ENCODE data around the gene DMD. TPM values are rescaled to one million over a fixed set of nuclear protein-coding genes. Genes with fewer than 3 reads are reported as not detected.

Gene DMD
- total and polyA plus RNA-seq, 2 of the 8 experiments (the other 6 are each of a cell fraction or from before 2014, with no cell fraction given): 4.8 to 7.4 TPM

- TF ChIP-seq CHD7 (IDR thresholded peaks at IDR 0.05; ENCODE audit: insufficient replicate concordance, low read length) (no peak), BACH1 (IDR thresholded peaks at IDR 0.05; ENCODE audit: low read length) (no peak), CHD2 (IDR thresholded peaks at IDR 0.05; ENCODE audit: low read length) (no peak), RFX5 (IDR thresholded peaks at IDR 0.05; ENCODE audit: borderline replicate concordance, low read depth, low read length) (no peak), ZNF274 (IDR thresholded peaks at IDR 0.05; ENCODE audit: borderline replicate concordance, extremely low read depth, low read length) (no peak), FOSL1 (IDR thresholded peaks at IDR 0.05; ENCODE audit: insufficient read depth, low read depth, low read length) (no peak), EZH2 (IDR thresholded peaks at IDR 0.05; ENCODE audit: low read depth, low read length, severe bottlenecking) (no peak), CEBPB (IDR thresholded peaks at IDR 0.05; ENCODE audit: low read depth, low read length) (no peak), TBP (IDR thresholded peaks at IDR 0.05; ENCODE audit: low read depth, low read length) (no peak), RAD21 (IDR thresholded peaks at IDR 0.05 in 1 of 2, conservative IDR thresholded peaks at IDR 0.05 in 1 of 2; ENCODE audit: low read depth in 2 of 2, low read length in 2 of 2) (no peak)
- TF ChIP-seq, protein P1, sequence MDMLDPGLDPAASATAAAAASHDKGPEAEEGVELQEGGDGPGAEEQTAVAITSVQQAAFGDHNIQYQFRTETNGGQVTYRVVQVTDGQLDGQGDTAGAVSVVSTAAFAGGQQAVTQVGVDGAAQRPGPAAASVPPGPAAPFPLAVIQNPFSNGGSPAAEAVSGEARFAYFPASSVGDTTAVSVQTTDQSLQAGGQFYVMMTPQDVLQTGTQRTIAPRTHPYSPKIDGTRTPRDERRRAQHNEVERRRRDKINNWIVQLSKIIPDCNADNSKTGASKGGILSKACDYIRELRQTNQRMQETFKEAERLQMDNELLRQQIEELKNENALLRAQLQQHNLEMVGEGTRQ (IDR thresholded peaks at IDR 0.05; ENCODE audit: low read length): no peak
Measured at GRCh38 chrX:31232506-31232905, 1978.8 kb downstream of the DMD start (continued).

Measured in H1 (cell line).